ENCODE results near the gene PLEKHO2. TPM values are rescaled to one million over a fixed set of nuclear protein-coding genes. Genes with fewer than 3 reads are reported as not detected.
"Not testable (repeated sequence)": the region's sequence is repeated elsewhere in the genome, so short reads cannot be mapped to it uniquely, and the experiment has no call there.

Gene PLEKHO2
- total and polyA plus RNA-seq, 2 experiments from 2014 or later, result 30.7 to 35.3 TPM

- peak overlapping the region; percentile 31 for H3K4me2 ChIP-seq (ENCODE audit: unreplicated experiment)
These were observed 31.0 kb upstream of the PLEKHO2 start for GRCh38 chr15:64810497-64811326.

GRCh38 chr15:64813075-64813474, 28.6 kb upstream of the PLEKHO2 start:
- no peak for TF ChIP-seq EZH2 (IDR thresholded peaks at IDR 0.05; ENCODE audit: insufficient read depth, poor library complexity, severe bottlenecking)
- TF ChIP-seq EZH2phosphoT487 (IDR thresholded peaks at IDR 0.05; ENCODE audit: insufficient read depth, low read depth), result no peak
- H3K4me1 ChIP-seq (ENCODE audit: insufficient read depth), result no peaks in the 10 kb centered on the region
- no peak overlapping the region for H3K4me2 ChIP-seq (ENCODE audit: unreplicated experiment)
- no peaks in the 10 kb centered on the region for H3F3A ChIP-seq (ENCODE audit: insufficient read depth)
- H3K79me2 ChIP-seq (ENCODE audit: insufficient read depth), result no peaks in the 10 kb centered on the region
- no peaks in the 10 kb centered on the region for H3K36me3 ChIP-seq (ENCODE audit: low read depth)
- 0 out of 2 replicates have a peak, but pooled peaks cover 8% of the 10 kb centered on the region for H3K27me3 ChIP-seq (replicated peaks; ENCODE audit: insufficient read depth)
- no peaks in the 10 kb centered on the region for H3K9me3 ChIP-seq (ENCODE audit: low read depth)
- peak; percentile 11 for DNase-seq
- H3K4me3 ChIP-seq, result no peak overlapping the region
- H3K9me2 ChIP-seq (ENCODE audit: insufficient read depth), result no peaks in the 10 kb centered on the region
- H2AFZ ChIP-seq, result no peak overlapping the region
- no peaks in the 10 kb centered on the region for H4K20me1 ChIP-seq (ENCODE audit: insufficient read depth)
- H3K9ac ChIP-seq, result no peak overlapping the region
- WGBS, 2 experiments (ENCODE audit: low coverage in 1 of 2, low lambda C conversion rate in 2 of 2, missing lambda C conversion rate in 2 of 2), result 83 to 91% methylated on average over 6 of the region's 6 CpGs
- no peak overlapping the region for H3K27ac ChIP-seq
- in situ Hi-C loops (cut with MboI), result no loop called here

More at GRCh38 chr15:64810497-64811326, 31.0 kb upstream of the PLEKHO2 start:
- Histone ChIP-seq H3K36me3 (ENCODE audit: low read depth) (no peaks in the 10 kb centered on the region), H2AFZ (peak overlapping the region; percentile 50; the same call in 1 of the 2 replicates), H3F3A (ENCODE audit: insufficient read depth) (no peaks in the 10 kb centered on the region), H3K9ac (no peak overlapping the region), H3K9me2 (ENCODE audit: insufficient read depth) (no peaks in the 10 kb centered on the region), H3K9me3 (ENCODE audit: low read depth) (no peaks in the 10 kb centered on the region), H3K4me1 (ENCODE audit: insufficient read depth) (no peaks in the 10 kb centered on the region), H3K4me3 (no peak overlapping the region), H3K79me2 (ENCODE audit: insufficient read depth) (no peaks in the 10 kb centered on the region), H4K20me1 (ENCODE audit: insufficient read depth) (no peaks in the 10 kb centered on the region), H3K27ac (no peak overlapping the region), H3K27me3 (replicated peaks; ENCODE audit: insufficient read depth) (0 out of 2 replicates have a peak, but pooled peaks cover 8% of the 10 kb centered on the region)
- in situ Hi-C loops (cut with MboI), result no loop called here
- DNase-seq, result no peak
- no peak for TF ChIP-seq EZH2phosphoT487 (IDR thresholded peaks at IDR 0.05; ENCODE audit: insufficient read depth, low read depth)
- no peak for TF ChIP-seq EZH2 (IDR thresholded peaks at IDR 0.05; ENCODE audit: insufficient read depth, poor library complexity, severe bottlenecking)
- WGBS, 2 experiments (ENCODE audit: low coverage in 1 of 2, low lambda C conversion rate in 2 of 2, missing lambda C conversion rate in 2 of 2), result 72 to 75% methylated on average over 6 of the region's 6 CpGs

GRCh38 chr15:64814283-64814682, 27.4 kb upstream of the PLEKHO2 start:
- H3K4me1 ChIP-seq (ENCODE audit: insufficient read depth); H3K27ac ChIP-seq; H3K9me3 ChIP-seq (ENCODE audit: low read depth); H3K4me2 ChIP-seq (ENCODE audit: unreplicated experiment); H3F3A ChIP-seq (ENCODE audit: insufficient read depth); DNase-seq; H3K9me2 ChIP-seq (ENCODE audit: insufficient read depth); H3K4me3 ChIP-seq; H4K20me1 ChIP-seq (ENCODE audit: insufficient read depth); H3K79me2 ChIP-seq (ENCODE audit: insufficient read depth); in situ Hi-C loops (cut with MboI); H3K27me3 ChIP-seq (replicated peaks; ENCODE audit: insufficient read depth); H3K36me3 ChIP-seq (ENCODE audit: low read depth); H2AFZ ChIP-seq; H3K9ac ChIP-seq: not testable (repeated sequence)
- 93% methylated on average over 7 to 8 of the region's 8 CpGs for WGBS, 2 experiments (ENCODE audit: low coverage in 1 of 2, low lambda C conversion rate in 2 of 2, missing lambda C conversion rate in 2 of 2)

- H4K20me1 ChIP-seq (ENCODE audit: insufficient read depth); H3K4me2 ChIP-seq (ENCODE audit: unreplicated experiment); H3K9ac ChIP-seq; H3K36me3 ChIP-seq (ENCODE audit: low read depth); H3K79me2 ChIP-seq (ENCODE audit: insufficient read depth); H3K4me3 ChIP-seq; H3K27me3 ChIP-seq (replicated peaks; ENCODE audit: insufficient read depth); H3K9me3 ChIP-seq (ENCODE audit: low read depth); H3F3A ChIP-seq (ENCODE audit: insufficient read depth); H3K9me2 ChIP-seq (ENCODE audit: insufficient read depth); H2AFZ ChIP-seq; DNase-seq; H3K27ac ChIP-seq; in situ Hi-C loops (cut with MboI); H3K4me1 ChIP-seq (ENCODE audit: insufficient read depth): not testable (repeated sequence)
- 84 to 86% methylated on average over 4 of the region's 4 CpGs for WGBS, 2 experiments (ENCODE audit: low coverage in 1 of 2, low lambda C conversion rate in 2 of 2, missing lambda C conversion rate in 2 of 2)
These were observed 26.8 kb upstream of the PLEKHO2 start for GRCh38 chr15:64814965-64815364.
